GM19035 (cell line): ENCODE measurements around the gene SCYL1.

ENCODE experiments used
- ATAC-seq: cut with Tn5 transposase; IDR thresholded peaks from one replicate; pipeline ENCODE4 v1.9.1; 2021; ENCODE audit not compliant: unreplicated experiment

SCYL1 gene

GRCh38 chr11:65532388-65533064 is 7.6 kb downstream of the SCYL1 start:
- no peak for ATAC-seq

- no peak for ATAC-seq
Measured at GRCh38 chr11:65535102-65535501, 10.2 kb downstream of the SCYL1 start.

GRCh38 chr11:65536412-65537295 is 11.8 kb downstream of the SCYL1 start:
- ATAC-seq: no peak

- no peak for ATAC-seq
Measured at GRCh38 chr11:65537296-65537597, 12.4 kb downstream of the SCYL1 start.

GRCh38 chr11:65537620-65538231 is 12.8 kb downstream of the SCYL1 start:
- no peak for ATAC-seq

- ATAC-seq: no peak
Measured at GRCh38 chr11:65538232-65538914, 13.5 kb downstream of the SCYL1 start.

GRCh38 chr11:65538915-65539743 is 14.2 kb downstream of the SCYL1 start:
- ATAC-seq: no peak

GRCh38 chr11:65539744-65540289 is 14.9 kb downstream of the SCYL1 start:
- ATAC-seq: peak; percentile 56

- ATAC-seq: peak; percentile 69
Measured at GRCh38 chr11:65540290-65541092, 15.6 kb downstream of the SCYL1 start.

GRCh38 chr11:65541093-65541982 is 16.5 kb downstream of the SCYL1 start:
- no peak for ATAC-seq

- no peak for ATAC-seq
Measured at GRCh38 chr11:65542738-65543390, 18.0 kb downstream of the SCYL1 start.

- no peak for ATAC-seq
Measured at GRCh38 chr11:65545853-65546216, 21.0 kb downstream of the SCYL1 start.

- peak; percentile 88 for ATAC-seq
Measured at GRCh38 chr11:65546217-65546958, 21.5 kb downstream of the SCYL1 start.

- no peak for ATAC-seq
Measured at GRCh38 chr11:65547446-65548125, 22.7 kb downstream of the SCYL1 start.

- no peak for ATAC-seq
Measured at GRCh38 chr11:65548395-65548794, 23.5 kb downstream of the SCYL1 start.

GRCh38 chr11:65549096-65549495 is 24.2 kb downstream of the SCYL1 start:
- no peak for ATAC-seq
